ENCODE measurements around the gene AGAP4.
"Not testable (repeated sequence)": the region's sequence is repeated elsewhere in the genome, so short reads cannot be mapped to it uniquely, and the experiment has no call there.

- not testable (repeated sequence) for TF ChIP-seq CTCF (IDR thresholded peaks at IDR 0.05 in 4 of 5, conservative IDR thresholded peaks at IDR 0.05 in 1 of 5); POLR2A (IDR thresholded peaks at IDR 0.05)
These were observed 34.3 kb downstream of the AGAP4 start for GRCh38 chr10:45812959-45813358.

Measured in gastrocnemius medialis (tissue), 4 donors.